Stimulated activated CD4-positive, alpha-beta T cell treated with anti-CD3 and anti-CD28 coated beads, Interleukin-4, amount 100 ng/mL, for 4 hours (primary cell): Measurements from ENCODE around the gene NCF2.

Experiments
- DNase-seq, 2 experiments: peaks; one replicate each; pipeline ENCODE4 v3.0.0-alpha.2; 2020

NCF2 gene

GRCh38 chr1:183582021-183582713 is 8.1 kb downstream of the NCF2 start:
- DNase-seq: no peak

DNA sequence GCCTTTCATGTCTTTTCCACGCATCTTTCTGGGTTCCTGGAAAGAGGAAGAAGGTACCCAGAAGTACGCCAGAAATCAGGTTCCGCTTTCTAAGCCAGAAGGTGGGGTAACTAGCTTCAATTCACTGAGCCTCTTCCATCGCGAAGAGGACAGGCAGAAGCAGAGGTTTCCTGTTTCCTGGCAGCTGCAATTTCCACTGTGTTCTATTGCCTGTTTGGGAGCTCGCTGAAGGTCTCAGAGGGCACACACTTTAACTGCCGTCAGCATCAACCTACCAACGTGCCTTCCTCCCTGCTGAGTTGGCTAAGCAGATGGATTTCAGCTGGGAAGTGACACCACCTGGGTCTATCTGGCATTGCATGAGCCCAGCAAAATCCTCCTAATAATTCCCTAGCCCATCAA is 10.0 kb downstream of the NCF2 start:
- DNase-seq: no peak

- DNase-seq: no peak
These were observed 11.4 kb downstream of the NCF2 start for GRCh38 chr1:183578856-183579255.

GRCh38 chr1:183577897-183578465 is 12.3 kb downstream of the NCF2 start:
- DNase-seq: no peak

DNA sequence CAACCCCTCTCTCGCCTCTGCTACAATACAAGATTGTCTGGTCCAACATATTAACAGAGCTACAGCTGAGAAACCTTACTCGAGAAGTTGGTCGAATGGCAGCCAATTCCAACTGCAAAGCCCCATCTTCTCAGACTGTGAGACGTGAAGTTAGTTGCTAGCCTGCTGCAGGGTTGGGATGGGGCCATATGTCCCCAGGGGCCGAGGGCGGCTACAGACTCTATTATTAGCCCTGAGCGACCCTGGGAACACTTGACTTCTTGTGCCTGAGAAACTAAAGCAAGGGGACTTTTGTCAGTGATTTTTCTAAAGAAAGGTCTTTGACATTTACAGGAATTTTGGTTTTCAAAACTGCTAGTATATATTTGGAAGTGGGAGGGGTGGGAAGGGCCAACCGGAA is 13.7 kb downstream of the NCF2 start:
- no peak for DNase-seq

GRCh38 chr1:183575606-183576005 is 14.7 kb downstream of the NCF2 start:
- DNase-seq: no peak

- no peak for DNase-seq
These were observed 17.5 kb downstream of the NCF2 start for GRCh38 chr1:183572721-183573120.

DNA sequence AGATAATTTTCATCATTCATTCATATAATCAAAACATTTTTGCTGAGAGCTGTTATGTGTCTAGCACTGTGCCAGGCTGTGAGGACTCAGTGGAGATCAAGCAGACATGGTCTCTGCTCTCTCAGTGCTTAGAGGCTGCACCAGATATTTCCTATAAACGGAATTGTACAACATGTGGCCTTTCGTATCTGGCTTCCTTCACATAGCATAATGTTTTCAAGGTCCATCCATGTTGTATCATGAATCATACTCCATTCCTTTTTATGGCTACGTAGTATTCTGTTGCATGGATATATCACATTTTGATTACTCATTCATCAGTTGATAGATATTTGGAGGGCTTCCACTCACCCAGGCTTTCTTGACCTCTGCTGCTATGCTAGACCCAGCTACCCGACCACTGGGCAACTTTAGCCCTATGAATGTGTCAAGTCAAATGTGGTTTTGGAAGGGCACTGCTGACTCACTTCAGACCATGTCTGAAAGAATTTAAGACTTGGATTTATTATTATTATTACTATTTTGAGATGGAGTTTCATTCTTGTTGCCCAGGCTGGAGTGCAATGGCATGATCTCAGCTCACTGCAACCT is 18.5 kb downstream of the NCF2 start:
- DNase-seq: no peak

DNA sequence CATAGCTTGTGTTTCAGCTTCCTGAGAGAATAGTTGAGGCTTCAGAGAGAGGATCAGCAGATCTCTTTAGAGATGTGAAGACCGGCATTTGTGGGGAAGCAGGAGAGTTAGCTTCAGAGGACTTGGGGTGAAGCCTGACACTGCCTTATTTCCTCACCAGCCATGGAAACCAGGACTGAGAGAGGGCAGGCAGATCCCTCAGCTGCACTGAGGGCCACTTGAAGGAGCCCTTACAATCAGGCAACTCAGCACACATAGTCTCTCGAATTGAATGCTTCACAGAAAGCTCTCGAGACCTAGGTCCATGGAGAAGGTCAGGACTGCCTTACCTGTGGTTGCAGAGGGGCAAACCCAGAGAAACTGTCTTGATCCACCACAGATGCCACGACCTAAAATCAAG is 19.8 kb downstream of the NCF2 start:
- no peak for DNase-seq

- no peak for DNase-seq
These were observed 20.5 kb downstream of the NCF2 start for GRCh38 chr1:183569801-183570200.

DNA sequence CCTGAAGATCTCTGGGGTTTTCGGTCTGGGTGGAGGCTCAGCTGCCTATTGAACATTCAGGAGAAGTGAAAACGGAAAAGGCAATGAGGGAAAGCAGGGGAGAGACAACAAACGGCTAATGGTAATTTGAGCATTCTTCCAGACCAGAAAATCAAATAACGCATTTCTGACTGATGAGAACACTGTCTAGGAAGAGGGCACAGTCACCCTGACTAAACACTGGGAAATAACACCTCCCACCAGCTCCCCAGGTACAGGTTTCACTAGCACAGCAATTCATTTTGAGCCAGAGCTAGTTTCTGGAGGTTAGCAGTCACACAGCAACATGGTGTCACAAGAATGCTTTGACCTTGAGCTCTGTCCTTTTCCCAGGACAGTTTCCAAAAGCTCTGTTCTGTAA is 21.1 kb downstream of the NCF2 start:
- DNase-seq: no peak

GRCh38 chr1:183568176-183569021 is 21.9 kb downstream of the NCF2 start:
- no peak for DNase-seq

GRCh38 chr1:183567584-183567983 is 22.7 kb downstream of the NCF2 start:
- no peak for DNase-seq

DNA sequence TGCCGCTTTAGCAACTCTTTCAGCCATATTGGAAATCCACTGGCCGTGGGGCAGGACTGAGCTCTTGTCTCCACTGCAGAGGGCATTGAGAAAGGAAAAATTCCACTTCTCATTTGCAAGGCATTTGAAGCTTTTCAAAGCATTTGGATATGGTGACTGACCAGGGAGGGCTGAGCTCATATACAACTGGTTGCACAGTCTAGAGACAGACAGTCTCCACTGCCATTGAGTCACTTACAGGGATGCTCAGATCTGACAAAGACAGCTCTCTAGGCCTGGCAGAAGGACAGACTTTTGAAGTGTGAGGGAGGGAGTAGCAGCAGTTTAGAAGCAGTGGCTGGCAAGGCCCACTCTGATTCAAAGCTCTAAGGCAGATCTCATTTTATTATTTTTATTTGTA is 24.2 kb downstream of the NCF2 start:
- DNase-seq: no peak

DNA sequence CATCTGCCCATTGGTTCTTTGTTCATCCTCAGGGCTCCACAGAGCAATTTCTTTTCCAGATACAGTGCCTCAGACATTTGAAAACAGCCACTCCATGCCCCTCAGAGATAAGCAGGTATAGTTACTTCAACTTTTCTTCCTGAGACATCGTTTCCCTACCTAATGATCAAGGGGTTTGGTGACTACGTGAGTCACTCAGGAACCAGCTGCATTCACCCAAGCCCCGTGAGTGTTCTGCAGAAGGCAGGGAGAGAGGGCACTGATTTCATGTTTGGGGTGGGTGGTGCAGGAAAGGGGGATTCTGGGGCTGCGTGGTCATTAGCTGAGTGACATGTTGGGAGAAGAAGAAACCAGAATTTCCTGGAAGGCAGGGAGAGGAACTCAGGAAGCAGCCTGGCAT is 25.0 kb downstream of the NCF2 start:
- no peak for DNase-seq

- no peak for DNase-seq
These were observed 27.6 kb downstream of the NCF2 start for GRCh38 chr1:183562701-183563100.

- DNase-seq: no peak
These were observed 31.2 kb downstream of the NCF2 start for GRCh38 chr1:183559061-183559460.

DNA sequence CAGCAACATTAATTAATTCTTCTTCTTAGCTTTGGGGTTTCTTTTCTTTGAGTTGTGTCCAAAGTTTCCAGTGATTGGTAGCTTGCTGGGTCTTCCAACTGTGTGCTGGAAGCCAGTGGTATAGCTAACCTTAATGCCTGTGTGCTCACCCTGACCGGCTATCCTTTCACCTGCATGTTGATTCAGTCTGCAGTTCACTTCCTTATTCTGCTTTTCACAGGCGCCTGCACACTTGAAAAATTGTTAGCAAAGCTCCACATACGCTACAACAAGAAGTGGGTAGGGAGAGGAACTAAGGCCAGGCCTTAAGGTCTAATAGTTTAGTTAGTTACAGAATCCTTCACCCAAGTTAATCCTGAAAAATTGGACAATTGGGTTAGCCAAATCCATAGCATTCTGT is 35.7 kb downstream of the NCF2 start:
- DNase-seq: no peak

- no peak for DNase-seq
These were observed 36.5 kb downstream of the NCF2 start for GRCh38 chr1:183553764-183554163.

DNA sequence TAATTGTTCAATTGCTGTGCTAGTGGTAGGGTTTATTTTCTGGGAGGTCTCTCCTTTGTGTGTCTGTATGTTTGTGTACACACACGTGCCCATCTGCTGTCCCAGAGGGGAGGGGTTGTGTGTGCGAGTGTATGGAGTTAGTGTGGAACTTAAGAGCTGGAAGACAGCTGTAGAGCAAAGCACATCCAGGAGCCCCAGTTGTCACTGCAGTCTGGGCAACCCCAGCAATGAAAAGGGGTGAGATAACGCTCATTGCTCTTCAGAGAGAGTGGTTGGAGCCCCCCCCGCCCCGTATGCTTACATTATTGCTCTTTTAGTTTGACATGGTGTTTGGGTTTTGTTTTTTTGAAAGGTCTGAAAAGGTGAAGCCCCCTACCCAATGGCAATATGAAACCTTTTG is 36.9 kb downstream of the NCF2 start:
- DNase-seq: no peak

DNA sequence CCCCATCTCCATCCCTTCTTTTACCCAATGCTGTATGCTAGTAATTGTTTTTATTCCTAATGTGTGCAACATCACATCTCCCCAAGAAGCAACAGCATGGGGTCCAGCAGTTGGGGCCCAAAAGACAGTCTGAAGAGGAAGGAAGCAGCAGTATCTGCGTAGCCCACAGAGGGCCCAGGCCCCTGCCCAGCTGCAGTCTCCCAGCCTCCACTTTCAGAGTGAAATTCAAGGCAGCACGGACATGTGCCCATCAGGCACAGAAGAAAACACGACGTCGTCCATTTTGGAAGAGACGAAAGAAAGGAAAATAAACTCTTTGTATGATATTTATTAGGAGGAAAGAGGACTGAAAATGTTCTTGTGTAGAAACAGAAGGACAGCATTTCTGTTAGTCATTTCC is 37.4 kb downstream of the NCF2 start:
- DNase-seq: no peak

GRCh38 chr1:183552441-183552840 is 37.8 kb downstream of the NCF2 start:
- no peak for DNase-seq

DNA sequence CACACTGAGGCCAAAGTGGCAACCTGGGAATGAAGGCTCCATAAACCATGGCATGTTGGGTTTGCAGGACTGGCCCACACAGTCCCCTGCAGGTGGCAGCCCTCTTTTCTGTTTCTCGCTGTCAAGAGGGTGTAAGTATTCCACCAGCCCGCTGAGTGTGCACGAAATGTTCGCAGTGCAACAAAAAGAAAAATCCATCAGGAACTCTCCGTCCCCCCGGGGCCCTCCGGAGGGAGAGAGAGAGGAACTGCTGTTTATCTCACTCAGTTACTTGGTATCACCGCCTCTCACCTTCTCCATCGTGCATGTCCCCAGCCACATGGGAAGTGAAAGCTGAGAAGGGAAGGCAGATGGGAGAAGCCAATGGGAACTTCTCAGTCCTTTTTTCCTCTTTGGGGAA is 38.3 kb downstream of the NCF2 start:
- DNase-seq: no peak

DNA sequence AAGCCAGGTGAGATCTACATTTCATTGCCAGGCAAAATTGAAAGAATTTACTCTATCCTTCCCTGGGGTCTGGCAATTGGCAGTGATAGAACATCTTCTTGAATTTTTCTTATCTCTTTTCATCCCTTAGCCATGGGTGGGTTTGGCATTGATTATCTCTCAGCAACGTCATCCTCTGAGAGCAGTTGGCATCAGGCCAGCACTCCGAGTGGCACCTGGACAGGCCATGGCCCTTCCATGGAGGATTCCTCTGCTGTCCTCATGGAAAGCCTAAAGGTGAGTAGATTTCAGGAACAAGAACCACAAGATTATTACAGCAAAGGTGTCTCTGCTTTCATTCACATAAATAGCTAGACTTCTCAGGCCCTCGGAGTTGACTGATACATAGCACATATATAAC is 39.3 kb downstream of the NCF2 start:
- no peak for DNase-seq
